ENCODE results near the gene S1PR4.

S1PR4 gene

GRCh38 chr19:3192228-3192635 lies 13.7 kb downstream of the S1PR4 start:
- TF ChIP-seq GATA3 (IDR thresholded peaks at IDR 0.05; ENCODE audit: low read depth, low read length) = no peak
- TF ChIP-seq GATA2 (IDR thresholded peaks at IDR 0.05; ENCODE audit: low read depth, low read length) = no peak

GRCh38 chr19:3192684-3193083 lies 14.1 kb downstream of the S1PR4 start:
- TF ChIP-seq GATA2 (IDR thresholded peaks at IDR 0.05; ENCODE audit: low read depth, low read length) (no peak), GATA3 (IDR thresholded peaks at IDR 0.05; ENCODE audit: low read depth, low read length) (no peak)

- no peak for TF ChIP-seq GATA3 (IDR thresholded peaks at IDR 0.05; ENCODE audit: low read depth, low read length)
- no peak for TF ChIP-seq GATA2 (IDR thresholded peaks at IDR 0.05; ENCODE audit: low read depth, low read length)
Observed at GRCh38 chr19:3193256-3194105, 14.9 kb downstream of the S1PR4 start.

- TF ChIP-seq GATA2 (IDR thresholded peaks at IDR 0.05; ENCODE audit: low read depth, low read length) (0 out of 2 replicates have a peak, but pooled peaks have one; percentile 15), GATA3 (IDR thresholded peaks at IDR 0.05; ENCODE audit: low read depth, low read length) (no peak)
Observed at GRCh38 chr19:3194106-3195087, 15.8 kb downstream of the S1PR4 start.

DNA sequence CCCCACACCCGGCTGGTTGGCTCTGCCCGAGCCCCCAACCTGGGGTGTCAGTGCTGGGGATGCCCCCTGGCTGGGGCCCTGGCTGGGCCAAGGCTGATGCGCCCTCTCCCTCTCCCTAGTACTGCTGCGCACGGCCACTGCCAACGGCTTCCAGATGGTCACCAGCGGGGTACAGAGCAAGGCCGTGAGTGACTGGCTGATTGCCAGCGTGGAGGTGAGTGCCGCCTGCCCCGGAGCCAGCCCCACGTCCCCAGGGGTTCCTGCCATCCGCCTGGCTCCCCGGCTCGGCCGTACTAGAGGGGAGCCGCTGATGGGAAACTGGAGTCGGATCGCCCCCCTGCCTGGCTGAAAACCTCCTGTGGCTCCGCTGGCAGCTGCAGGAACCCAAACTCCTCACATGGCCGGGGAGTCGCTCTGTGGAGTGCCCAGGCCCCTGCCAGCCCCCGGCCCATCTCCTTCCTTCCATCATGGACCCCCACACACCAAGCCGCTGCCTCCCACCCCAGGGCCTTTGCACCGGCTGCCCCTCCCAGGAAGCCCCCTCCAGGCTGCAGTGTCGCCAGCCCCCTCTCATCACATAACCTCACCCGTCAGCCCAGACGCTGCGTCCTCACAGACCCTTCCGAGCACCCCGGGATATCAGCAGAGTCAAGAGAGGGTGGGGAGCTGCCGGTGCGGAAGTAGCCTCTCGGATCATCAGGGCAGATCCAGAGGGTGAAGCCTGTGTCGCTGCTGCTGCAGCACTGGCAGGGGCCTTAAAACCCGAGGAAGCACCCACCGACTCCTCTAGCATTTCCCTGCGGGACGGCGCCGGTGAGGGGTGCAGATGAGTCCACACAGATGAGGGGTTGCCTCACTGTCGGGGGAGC lies 17.7 kb downstream of the S1PR4 start:
- TF ChIP-seq GATA3 (IDR thresholded peaks at IDR 0.05; ENCODE audit: low read depth, low read length) (no peak), GATA2 (IDR thresholded peaks at IDR 0.05; ENCODE audit: low read depth, low read length) (no peak)

DNA sequence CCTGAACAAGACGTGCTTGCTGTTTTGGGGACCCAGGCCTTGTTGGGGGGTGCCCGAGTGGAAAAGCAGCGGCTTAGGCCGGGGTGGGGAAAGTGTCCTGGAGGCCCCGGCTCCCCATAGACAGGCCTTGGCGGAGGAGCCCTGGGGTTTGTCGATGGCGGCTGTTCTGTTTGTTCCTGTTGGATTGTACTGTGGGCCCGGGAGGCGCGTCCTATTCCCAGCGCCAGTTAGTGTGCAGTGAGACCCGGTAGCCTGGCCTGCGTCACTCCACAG lies 18.3 kb downstream of the S1PR4 start:
- no peak for TF ChIP-seq GATA3 (IDR thresholded peaks at IDR 0.05; ENCODE audit: low read depth, low read length)
- no peak for TF ChIP-seq GATA2 (IDR thresholded peaks at IDR 0.05; ENCODE audit: low read depth, low read length)

DNA sequence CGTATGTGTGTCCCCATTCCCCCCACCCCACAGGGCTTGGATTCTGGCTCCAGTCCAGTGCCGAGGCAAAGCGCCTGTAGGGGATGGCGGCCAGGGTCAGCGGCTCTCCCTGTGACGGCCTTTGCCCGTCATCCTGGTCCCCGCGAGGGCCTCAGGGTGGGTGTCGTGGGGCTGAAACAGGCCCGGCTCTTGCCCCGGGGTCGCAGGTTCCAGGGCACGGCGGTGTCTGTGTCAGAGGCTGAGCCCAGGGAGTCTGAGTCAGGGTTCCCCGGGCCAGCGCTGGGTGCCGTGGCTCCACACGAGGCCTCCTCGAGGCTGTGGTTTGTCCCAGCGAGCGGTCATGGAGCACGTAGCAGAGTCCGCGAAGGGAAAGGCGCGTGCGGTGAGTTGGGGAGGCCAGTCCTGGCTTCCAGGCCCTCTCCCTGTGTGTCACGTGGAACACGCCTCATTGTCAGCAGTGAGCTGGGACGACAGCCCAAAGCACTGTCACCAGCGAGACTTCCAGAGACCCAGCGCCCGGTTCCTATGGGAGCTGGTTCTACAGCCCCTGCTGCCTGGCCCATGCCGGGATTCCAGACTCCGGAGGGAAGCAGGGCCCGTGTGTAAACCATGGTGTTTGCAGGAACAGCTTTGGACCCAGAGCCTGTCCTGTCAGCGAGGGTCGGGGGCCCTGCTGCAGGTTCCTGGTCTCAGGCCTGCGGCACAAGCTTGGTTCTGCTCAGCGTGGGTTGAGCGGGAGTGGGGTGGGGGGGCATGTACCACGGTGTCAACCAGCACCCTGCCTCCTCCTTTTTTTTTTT lies 20.5 kb downstream of the S1PR4 start:
- TF ChIP-seq GATA3 (IDR thresholded peaks at IDR 0.05; ENCODE audit: low read depth, low read length) = no peak

DNA sequence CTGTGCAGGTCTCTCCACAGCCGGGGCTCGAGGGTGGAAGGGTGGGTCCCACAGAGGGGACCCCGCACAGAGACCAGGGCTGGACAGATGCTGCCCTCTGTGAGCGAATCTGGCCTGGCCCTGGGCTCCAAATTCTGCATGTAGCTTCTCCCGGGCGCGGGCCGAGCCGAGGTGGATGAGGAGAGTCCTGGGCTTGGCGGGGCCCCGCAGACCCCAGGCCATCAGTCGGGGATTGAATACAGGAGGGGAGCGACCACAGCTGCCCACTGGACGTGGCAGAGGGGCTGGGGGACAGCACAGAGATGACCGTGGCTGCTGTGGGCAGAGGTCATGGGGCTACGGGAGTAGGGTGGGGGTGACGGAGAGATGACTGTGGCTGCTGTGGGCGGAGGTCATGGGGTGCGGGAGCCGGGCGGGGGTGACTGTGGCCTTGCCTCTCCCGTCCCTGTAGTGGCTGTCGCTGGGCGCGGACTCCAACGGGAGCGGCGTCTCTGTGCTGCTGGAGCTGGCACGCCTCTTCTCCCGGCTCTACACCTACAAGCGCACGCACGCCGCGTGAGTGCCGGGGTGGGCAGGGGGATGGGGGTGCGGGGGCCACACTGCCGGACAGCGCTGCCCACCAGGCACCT lies 22.6 kb downstream of the S1PR4 start:
- no peak for TF ChIP-seq GATA3 (IDR thresholded peaks at IDR 0.05; ENCODE audit: low read depth, low read length)
- no peak for TF ChIP-seq GATA2 (IDR thresholded peaks at IDR 0.05; ENCODE audit: low read depth, low read length)

DNA sequence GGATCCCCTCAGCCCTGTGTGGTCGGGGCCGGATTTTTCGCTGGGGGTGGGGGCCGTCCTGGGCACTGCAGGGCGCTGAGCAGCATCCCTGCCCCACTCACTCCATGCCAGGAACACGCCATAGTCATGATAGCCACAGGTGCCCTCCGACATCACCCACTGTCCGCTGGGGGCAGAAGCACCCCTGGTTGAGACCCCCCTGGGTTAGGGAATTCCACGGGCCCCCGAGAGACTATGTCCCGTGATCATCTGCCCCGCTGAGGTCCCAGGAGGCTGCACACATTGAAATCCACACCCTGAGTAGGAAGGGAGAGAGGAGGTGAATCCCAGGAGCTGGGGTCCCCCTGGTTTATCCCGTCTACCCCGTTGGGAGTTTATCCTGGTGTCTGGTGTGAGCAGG lies 23.3 kb downstream of the S1PR4 start:
- TF ChIP-seq GATA2 (IDR thresholded peaks at IDR 0.05; ENCODE audit: low read depth, low read length) (no peak), GATA3 (IDR thresholded peaks at IDR 0.05; ENCODE audit: low read depth, low read length) (no peak)

- TF ChIP-seq GATA3 (IDR thresholded peaks at IDR 0.05; ENCODE audit: low read depth, low read length) (no peak), GATA2 (IDR thresholded peaks at IDR 0.05; ENCODE audit: low read depth, low read length) (no peak)
Observed at GRCh38 chr19:3202346-3202745, 23.8 kb downstream of the S1PR4 start.

- TF ChIP-seq GATA3 (IDR thresholded peaks at IDR 0.05; ENCODE audit: low read depth, low read length) (no peak), GATA2 (IDR thresholded peaks at IDR 0.05; ENCODE audit: low read depth, low read length) (no peak)
Observed at GRCh38 chr19:3203805-3204645, 25.5 kb downstream of the S1PR4 start.

Data from SH-SY5Y (cell line).